ENCODE results near the gene COX8A. TPM values are rescaled to one million over a fixed set of nuclear protein-coding genes. Genes with fewer than 3 reads are reported as not detected.

The COX8A gene
- polyA plus RNA-seq, 2 donors = 737 to 1,011 TPM

- WGBS, 2 donors = 2 to 3% methylated on average over 57 to 67 of the region's 67 CpGs
- Histone ChIP-seq H3K36me3 (ENCODE audit: control insufficient read depth in 2 of 2, insufficient read depth in 2 of 2, low read length in 1 of 2) (peaks cover 8 to 29% of the 10 kb centered on the region in 2 donors), H3K27me3 (ENCODE audit: control insufficient read depth in 1 of 2, insufficient read depth in 2 of 2, low read length in 2 of 2) (no peaks in the 10 kb centered on the region), H3K4me3 (ENCODE audit: low read depth in 1 of 2, low read length in 2 of 2) (peak overlapping the region; percentile 28 to 31), H3K9me3 (ENCODE audit: control insufficient read depth in 2 of 2, insufficient read depth in 1 of 2, low read depth in 1 of 2, low read length in 1 of 2) (no peaks in the 10 kb centered on the region), H3K27ac (ENCODE audit: low read depth in 2 of 2, low read length in 1 of 2) (no peak overlapping the region), H3K4me1 (ENCODE audit: control insufficient read depth in 2 of 2, insufficient read depth in 2 of 2, low read length in 1 of 2) (peaks cover 5 to 26% of the 10 kb centered on the region in 2 donors)
Observed at GRCh38 chr11:64000026-64000739, 25.8 kb downstream of the COX8A start.

- WGBS, 2 donors = 16 to 22% methylated on average over 59 to 60 of the region's 60 CpGs
Observed at GRCh38 chr11:64000740-64001483, 26.5 kb downstream of the COX8A start.

GRCh38 chr11:64001484-64002420, 27.3 kb downstream of the COX8A start:
- H3K9me3 ChIP-seq (ENCODE audit: control insufficient read depth in 2 of 2, insufficient read depth in 1 of 2, low read depth in 1 of 2, low read length in 1 of 2) = no peaks in the 10 kb centered on the region
- H3K36me3 ChIP-seq (ENCODE audit: control insufficient read depth in 2 of 2, insufficient read depth in 2 of 2, low read length in 1 of 2) = peaks cover 0 to 15% of the 10 kb centered on the region in 2 donors
- H3K27me3 ChIP-seq (ENCODE audit: control insufficient read depth in 1 of 2, insufficient read depth in 2 of 2, low read length in 2 of 2) = no peaks in the 10 kb centered on the region
- WGBS, 2 donors = 50 to 58% methylated on average over 23 of the region's 23 CpGs
- H3K27ac ChIP-seq (ENCODE audit: low read depth in 2 of 2, low read length in 1 of 2) = no peak overlapping the region
- H3K4me1 ChIP-seq (ENCODE audit: control insufficient read depth in 2 of 2, insufficient read depth in 2 of 2, low read length in 1 of 2) = peaks cover 5 to 26% of the 10 kb centered on the region in 2 donors
- no peak overlapping the region for H3K4me3 ChIP-seq (ENCODE audit: low read depth in 1 of 2, low read length in 2 of 2)

More at GRCh38 chr11:64000740-64001483, 26.5 kb downstream of the COX8A start:
- peaks cover 5 to 26% of the 10 kb centered on the region in 2 donors for H3K4me1 ChIP-seq (ENCODE audit: control insufficient read depth in 2 of 2, insufficient read depth in 2 of 2, low read length in 1 of 2)
- no peak overlapping the region for H3K27ac ChIP-seq (ENCODE audit: low read depth in 2 of 2, low read length in 1 of 2)
- no peaks in the 10 kb centered on the region for H3K9me3 ChIP-seq (ENCODE audit: control insufficient read depth in 2 of 2, insufficient read depth in 1 of 2, low read depth in 1 of 2, low read length in 1 of 2)
- no peaks in the 10 kb centered on the region for H3K27me3 ChIP-seq (ENCODE audit: control insufficient read depth in 1 of 2, insufficient read depth in 2 of 2, low read length in 2 of 2)
- H3K36me3 ChIP-seq (ENCODE audit: control insufficient read depth in 2 of 2, insufficient read depth in 2 of 2, low read length in 1 of 2) = peaks cover 4 to 23% of the 10 kb centered on the region in 2 donors
- peak overlapping the region; percentile 28 to 31 for H3K4me3 ChIP-seq (ENCODE audit: low read depth in 1 of 2, low read length in 2 of 2)

- Histone ChIP-seq H3K9me3 (ENCODE audit: control insufficient read depth in 2 of 2, insufficient read depth in 1 of 2, low read depth in 1 of 2, low read length in 1 of 2) (no peaks in the 10 kb centered on the region), H3K27ac (ENCODE audit: low read depth in 2 of 2, low read length in 1 of 2) (no peak overlapping the region), H3K4me1 (ENCODE audit: control insufficient read depth in 2 of 2, insufficient read depth in 2 of 2, low read length in 1 of 2) (peaks cover 7 to 24% of the 10 kb centered on the region in 2 donors), H3K36me3 (ENCODE audit: control insufficient read depth in 2 of 2, insufficient read depth in 2 of 2, low read length in 1 of 2) (no peaks in the 10 kb centered on the region), H3K27me3 (ENCODE audit: control insufficient read depth in 1 of 2, insufficient read depth in 2 of 2, low read length in 2 of 2) (no peaks in the 10 kb centered on the region), H3K4me3 (ENCODE audit: low read depth in 1 of 2, low read length in 2 of 2) (no peak overlapping the region)
- 73% methylated on average over 23 of the region's 23 CpGs for WGBS, 2 donors
Observed at GRCh38 chr11:64003807-64004589, 29.6 kb downstream of the COX8A start.

GRCh38 chr11:64004590-64004984, 30.2 kb downstream of the COX8A start:
- no peaks in the 10 kb centered on the region for H3K27me3 ChIP-seq (ENCODE audit: control insufficient read depth in 1 of 2, insufficient read depth in 2 of 2, low read length in 2 of 2)
- H3K9me3 ChIP-seq (ENCODE audit: control insufficient read depth in 2 of 2, insufficient read depth in 1 of 2, low read depth in 1 of 2, low read length in 1 of 2) = peaks cover 0 to under 1% of the 10 kb centered on the region in 2 donors
- no peak overlapping the region for H3K27ac ChIP-seq (ENCODE audit: low read depth in 2 of 2, low read length in 1 of 2)
- H3K4me1 ChIP-seq (ENCODE audit: control insufficient read depth in 2 of 2, insufficient read depth in 2 of 2, low read length in 1 of 2) = peaks cover 7 to 21% of the 10 kb centered on the region in 2 donors
- H3K4me3 ChIP-seq (ENCODE audit: low read depth in 1 of 2, low read length in 2 of 2) = no peak overlapping the region
- H3K36me3 ChIP-seq (ENCODE audit: control insufficient read depth in 2 of 2, insufficient read depth in 2 of 2, low read length in 1 of 2) = no peaks in the 10 kb centered on the region
- WGBS, 2 donors = 63 to 70% methylated on average over 4 of the region's 4 CpGs

GRCh38 chr11:64005691-64006090, 31.3 kb downstream of the COX8A start:
- 71 to 73% methylated on average over 4 of the region's 4 CpGs for WGBS, 2 donors
- no peak overlapping the region for H3K4me3 ChIP-seq (ENCODE audit: low read depth in 1 of 2, low read length in 2 of 2)
- no peak overlapping the region for H3K27ac ChIP-seq (ENCODE audit: low read depth in 2 of 2, low read length in 1 of 2)
- peaks cover 3% of the 10 kb centered on the region in 2 donors for H3K9me3 ChIP-seq (ENCODE audit: control insufficient read depth in 2 of 2, insufficient read depth in 1 of 2, low read depth in 1 of 2, low read length in 1 of 2)
- H3K36me3 ChIP-seq (ENCODE audit: control insufficient read depth in 2 of 2, insufficient read depth in 2 of 2, low read length in 1 of 2) = no peaks in the 10 kb centered on the region
- peaks cover 3 to 13% of the 10 kb centered on the region in 2 donors for H3K4me1 ChIP-seq (ENCODE audit: control insufficient read depth in 2 of 2, insufficient read depth in 2 of 2, low read length in 1 of 2)
- H3K27me3 ChIP-seq (ENCODE audit: control insufficient read depth in 1 of 2, insufficient read depth in 2 of 2, low read length in 2 of 2) = no peaks in the 10 kb centered on the region

GRCh38 chr11:64006398-64006797, 32.0 kb downstream of the COX8A start:
- peaks cover 3 to 9% of the 10 kb centered on the region in 2 donors for H3K9me3 ChIP-seq (ENCODE audit: control insufficient read depth in 2 of 2, insufficient read depth in 1 of 2, low read depth in 1 of 2, low read length in 1 of 2)
- no peaks in the 10 kb centered on the region for H3K36me3 ChIP-seq (ENCODE audit: control insufficient read depth in 2 of 2, insufficient read depth in 2 of 2, low read length in 1 of 2)
- no peak overlapping the region for H3K27ac ChIP-seq (ENCODE audit: low read depth in 2 of 2, low read length in 1 of 2)
- 47 to 49% methylated on average over 12 of the region's 12 CpGs for WGBS, 2 donors
- no peaks in the 10 kb centered on the region for H3K27me3 ChIP-seq (ENCODE audit: control insufficient read depth in 1 of 2, insufficient read depth in 2 of 2, low read length in 2 of 2)
- H3K4me1 ChIP-seq (ENCODE audit: control insufficient read depth in 2 of 2, insufficient read depth in 2 of 2, low read length in 1 of 2) = peaks cover 3 to 10% of the 10 kb centered on the region in 2 donors
- no peak overlapping the region for H3K4me3 ChIP-seq (ENCODE audit: low read depth in 1 of 2, low read length in 2 of 2)

GRCh38 chr11:64007160-64007628, 32.8 kb downstream of the COX8A start:
- no peaks in the 10 kb centered on the region for H3K36me3 ChIP-seq (ENCODE audit: control insufficient read depth in 2 of 2, insufficient read depth in 2 of 2, low read length in 1 of 2)
- H3K4me3 ChIP-seq (ENCODE audit: low read depth in 1 of 2, low read length in 2 of 2) = peak overlapping the region; percentile 28 to 36
- 3 to 7% methylated on average over 18 to 27 of the region's 27 CpGs for WGBS, 2 donors
- peaks cover 3 to 9% of the 10 kb centered on the region in 2 donors for H3K9me3 ChIP-seq (ENCODE audit: control insufficient read depth in 2 of 2, insufficient read depth in 1 of 2, low read depth in 1 of 2, low read length in 1 of 2)
- no peak overlapping the region for H3K27ac ChIP-seq (ENCODE audit: low read depth in 2 of 2, low read length in 1 of 2)
- H3K27me3 ChIP-seq (ENCODE audit: control insufficient read depth in 1 of 2, insufficient read depth in 2 of 2, low read length in 2 of 2) = no peaks in the 10 kb centered on the region
- peaks cover 3 to 10% of the 10 kb centered on the region in 2 donors for H3K4me1 ChIP-seq (ENCODE audit: control insufficient read depth in 2 of 2, insufficient read depth in 2 of 2, low read length in 1 of 2)
